HCT116 (cell line): ENCODE results near the gene RASAL2. TPM values are rescaled to one million over a fixed set of nuclear protein-coding genes. Genes with fewer than 3 reads are reported as not detected.

Experiments
- ATAC-seq: fragments of 200-7000 bp; cut with Tn5 transposase; 2 replicates; pipeline ENCODE4 v1.9.1; 2020; ENCODE audit warnings: mild to moderate bottlenecking, moderate library complexity
- BruUV-seq: library from RNA; stranded (reverse); fragments of 400-500 nt; replicated peaks from 2 replicates; lab custom pipeline; 2021; lab: Mats Ljungman, UMichigan
- CTCF ChIA-PET: fragments of 300-600 bp; sonication (Branson Sonifier 250); formaldehyde crosslinking; loops from one replicate; lab custom pipeline; 2021; ENCODE audit warnings: antibody characterized with exemption; lab: Charles Lee
- POLR2A ChIA-PET: fragments of 300-600, 350-600 bp; sonication (Branson Sonifier 250); formaldehyde crosslinking; loops from one replicate; lab custom pipeline; 2021; ENCODE audit warnings: antibody characterized with exemption; lab: Charles Lee
- RAD21 ChIA-PET, 2 experiments: fragments of 300-600 bp; sonication (Branson Sonifier 250); formaldehyde crosslinking; loops; one replicate each; lab custom pipeline; 2023; ENCODE audit warnings: low total read pairs in 2 of 2; ENCODE audit not compliant: uncharacterized antibody in 2 of 2, unreplicated experiment in 2 of 2, low non-redundant PET in 1 of 2; lab: Charles Lee
- DNase-seq: peaks from one replicate; pipeline ENCODE4 v3.0.0-alpha.2; 2010; ENCODE audit warnings: low read depth, low spot score
- H2AFZ ChIP-seq: fragments of 200-600 bp; shearing (Covaris generic), sonication (generic); 2 replicates; pipeline ENCODE4 v1.6.1; 2017; ENCODE audit warnings: low read depth, mixed run types, mixed read lengths, antibody characterized with exemption, low read length; ENCODE audit not compliant: poor library complexity, severe bottlenecking
- H3K27ac ChIP-seq: 2 replicates; pipeline ENCODE4 v1.5.1; 2012; ENCODE audit warnings: low read depth, low read length
- H3K27me3 ChIP-seq: fragments of 200-600 bp; sonication (generic); 2 replicates; pipeline ENCODE4 v1.6.1; 2016; ENCODE audit warnings: mixed run types, low read length, mixed read lengths; ENCODE audit not compliant: insufficient read depth
- H3K36me3 ChIP-seq, 2 experiments: fragments of 200-500 bp in 1 of 2; fragments of 200-600 bp in 1 of 2; sonication (Bioruptor generic) in 1 of 2; sonication (generic) in 1 of 2; 2 replicates each; pipeline versions ENCODE4 v1.5.1 to v1.6.1; 2014 to 2016; ENCODE audit warnings: low read length in 2 of 2, inconsistent platforms in 1 of 2, mixed read lengths in 1 of 2, mixed run types in 1 of 2; ENCODE audit not compliant: insufficient read depth in 2 of 2, control insufficient read depth in 1 of 2
- H3K4me1 ChIP-seq, 2 experiments: fragments of 200-600 bp in 1 of 2; sonication (generic) in 1 of 2; 2 replicates each; pipeline versions ENCODE4 v1.5.1 to v1.6.1; 2012 to 2017; ENCODE audit warnings: low read length in 2 of 2, inconsistent platforms in 1 of 2, mild to moderate bottlenecking in 1 of 2, mixed read lengths in 1 of 2, mixed run types in 1 of 2, moderate library complexity in 1 of 2; ENCODE audit not compliant: insufficient read depth in 2 of 2, control insufficient read depth in 1 of 2
- H3K4me2 ChIP-seq: fragments of 200-600 bp; sonication (generic); 2 replicates; pipeline ENCODE4 v1.6.1; 2017; ENCODE audit warnings: mixed run types, low read length, mixed read lengths
- H3K4me3 ChIP-seq, 2 experiments: fragments of 200-600 bp in 1 of 2; sonication (generic) in 1 of 2; replicated peaks in 1 of 2; 2 replicates each; pipeline ENCODE4 v1.5.1; 2011 to 2016; ENCODE audit warnings: low read length in 2 of 2, control low read depth in 1 of 2, low read depth in 1 of 2, mild to moderate bottlenecking in 1 of 2, mixed read lengths in 1 of 2, mixed run types in 1 of 2
- H3K79me2 ChIP-seq: fragments of 200-600 bp; sonication (generic); 2 replicates; pipeline ENCODE4 v1.6.1; 2017; ENCODE audit warnings: mild to moderate bottlenecking, mixed run types, low read length, moderate library complexity, mixed read lengths; ENCODE audit not compliant: insufficient read depth
- H3K9ac ChIP-seq: fragments of 200-600 bp; sonication (generic); 2 replicates; pipeline ENCODE4 v1.6.1; 2016; ENCODE audit warnings: low read length, mixed read lengths
- H3K9me2 ChIP-seq: fragments of 200-600 bp; sonication (generic), shearing (Covaris generic); 2 replicates; pipeline ENCODE4 v1.6.1; 2017; ENCODE audit warnings: mixed run types, mild to moderate bottlenecking, moderate library complexity; ENCODE audit not compliant: insufficient read depth
- H3K9me3 ChIP-seq, 2 experiments: fragments of 200-500 bp in 1 of 2; fragments of 200-600 bp in 1 of 2; sonication (Bioruptor generic) in 1 of 2; sonication (generic) in 1 of 2; 2 replicates each; pipeline ENCODE4 v1.6.1; 2014 to 2017; ENCODE audit warnings: low read length in 2 of 2, mixed read lengths in 2 of 2, inconsistent platforms in 1 of 2, low read depth in 1 of 2, mild to moderate bottlenecking in 1 of 2, mixed run types in 1 of 2, moderate library complexity in 1 of 2; ENCODE audit not compliant: control insufficient read depth in 1 of 2, insufficient read depth in 1 of 2
- H4K20me1 ChIP-seq: fragments of 200-600 bp; sonication (generic), shearing (Covaris generic); 2 replicates; pipeline ENCODE4 v1.6.1; 2017; ENCODE audit warnings: mixed run types, mild to moderate bottlenecking, moderate library complexity; ENCODE audit not compliant: insufficient read depth
- CEBPB ChIP-seq: IDR thresholded peaks from 2 replicates; pipeline ENCODE4 v1.6.1; 2012; ENCODE audit warnings: low read depth
- ELF1 ChIP-seq: IDR thresholded peaks from 2 replicates; pipeline ENCODE4 v1.6.1; 2012; ENCODE audit warnings: low read depth, borderline replicate concordance
- EZH2phosphoT487 ChIP-seq: fragments of 200-600 bp; IDR thresholded peaks from 2 replicates; pipeline ENCODE4 v1.6.1; 2018; ENCODE audit warnings: antibody characterized with exemption, borderline replicate concordance
- JUND ChIP-seq: IDR thresholded peaks from 2 replicates; pipeline ENCODE4 v1.6.1; 2012
- POLR2A ChIP-seq: IDR thresholded peaks from 2 replicates; pipeline ENCODE4 v1.7.0; 2011; ENCODE audit warnings: borderline replicate concordance; ENCODE audit not compliant: insufficient read depth, insufficient read length; ENCODE audit errors: extremely low read depth
- POLR2AphosphoS5 ChIP-seq: IDR thresholded peaks from 2 replicates; pipeline ENCODE4 v1.6.1; 2011; ENCODE audit warnings: mild to moderate bottlenecking, low read depth, low read length, moderate library complexity
- REST ChIP-seq: IDR thresholded peaks from 2 replicates; pipeline ENCODE4 v1.6.1; 2012; ENCODE audit warnings: low read depth
- SIN3A ChIP-seq: IDR thresholded peaks from 2 replicates; pipeline ENCODE4 v1.6.1; 2012; ENCODE audit warnings: low read depth
- SP1 ChIP-seq: IDR thresholded peaks from 2 replicates; pipeline ENCODE4 v1.6.1; 2012; ENCODE audit warnings: low read depth
- SRF ChIP-seq: IDR thresholded peaks from 2 replicates; pipeline ENCODE4 v1.6.1; 2012; ENCODE audit warnings: low read depth
- TCF7L2 ChIP-seq: IDR thresholded peaks from 2 replicates; pipeline ENCODE4 v1.7.0; 2011; ENCODE audit warnings: borderline replicate concordance, inconsistent platforms; ENCODE audit not compliant: insufficient read depth, insufficient read length; ENCODE audit errors: extremely low read depth
- ZBTB33 ChIP-seq: IDR thresholded peaks from 2 replicates; pipeline ENCODE4 v1.6.1; 2011; ENCODE audit warnings: mild to moderate bottlenecking, low read length, moderate library complexity; ENCODE audit not compliant: insufficient replicate concordance; ENCODE audit errors: extremely low read depth
- ZFX ChIP-seq: fragments of 450-650 bp; IDR thresholded peaks from 2 replicates; pipeline ENCODE4 v1.6.1; 2017
- ZNF274 ChIP-seq: fragments of 200-500 bp; sonication (Bioruptor generic); IDR thresholded peaks from 2 replicates; pipeline ENCODE4 v1.6.1; 2014; ENCODE audit warnings: mild to moderate bottlenecking, low read depth, low read length, inconsistent platforms
- intact Hi-C: fragments of 100-400 bp; cut with micrococcal nuclease; formaldehyde crosslinking; loops from 2 replicates; pipeline ENCODE4 v1.10.0; 2022
- total RNA-seq: library from RNA; stranded (reverse); gene quantifications from one replicate; pipeline ENCODE4 v1.2.1, GENCODE V29; 2021; ENCODE audit not compliant: unreplicated experiment

Gene RASAL2
- total RNA-seq, 1 experiment from 2014 or later: 11.7 TPM

- no peak overlapping the region for H3K4me3 ChIP-seq
- no peak overlapping the region for H3K27ac ChIP-seq
- ATAC-seq: no peak
- H3K27me3 ChIP-seq: no peaks in the 10 kb centered on the region
- H3K4me1 ChIP-seq: peaks cover 2 to 17% of the 10 kb centered on the region in 2 experiments; a peak in 2 of 4 replicates
- ChIA-PET RAD21 (no interaction called here), CTCF (no interaction called here), POLR2A (no interaction called here)
- BruUV-seq: no TSS peak
- intact Hi-C loops: no loop called here
- no peak overlapping the region for H2AFZ ChIP-seq
- H4K20me1 ChIP-seq: no peaks in the 10 kb centered on the region
- no peak for TF ChIP-seq ZNF274
- TF ChIP-seq POLR2AphosphoS5: no peak
- TF ChIP-seq SRF: no peak
- TF ChIP-seq JUND: no peak
- no peak for TF ChIP-seq TCF7L2
- TF ChIP-seq POLR2A: no peak
- no peak for TF ChIP-seq EZH2phosphoT487
- TF ChIP-seq ZBTB33: no peak
- no peaks in the 10 kb centered on the region for H3K36me3 ChIP-seq
- H3K9me3 ChIP-seq: no peaks in the 10 kb centered on the region
- H3K9ac ChIP-seq: no peak overlapping the region
- H3K4me2 ChIP-seq: no peak overlapping the region
- H3K79me2 ChIP-seq: no peaks in the 10 kb centered on the region
- DNase-seq: no peak
- H3K9me2 ChIP-seq: no peaks in the 10 kb centered on the region
Measured at GRCh38 chr1:178358456-178358855, 264.6 kb downstream of the RASAL2 start.

- ChIA-PET CTCF (no interaction called here), POLR2A (no interaction called here), RAD21 (no interaction called here)
- Histone ChIP-seq H3K9ac (no peak overlapping the region), H4K20me1 (no peaks in the 10 kb centered on the region), H3K4me2 (no peak overlapping the region), H2AFZ (no peak overlapping the region), H3K9me2 (no peaks in the 10 kb centered on the region), H3K4me3 (no peak overlapping the region), H3K79me2 (no peaks in the 10 kb centered on the region), H3K27me3 (no peaks in the 10 kb centered on the region), H3K27ac (no peak overlapping the region), H3K36me3 (no peaks in the 10 kb centered on the region), H3K4me1 (no peaks in the 10 kb centered on the region), H3K9me3 (no peaks in the 10 kb centered on the region)
- intact Hi-C loops: no loop called here
- no TSS peak for BruUV-seq
- ATAC-seq (no peak), DNase-seq (no peak)
- TF ChIP-seq JUND (no peak), CEBPB (no peak), SIN3A (no peak), REST (no peak), SP1 (no peak), ELF1 (no peak), ZNF274 (no peak), POLR2A (no peak), ZFX (no peak), TCF7L2 (no peak)
Measured at GRCh38 chr1:178360421-178360820, 266.5 kb downstream of the RASAL2 start.
